ENCODE measurements around the gene KLHL36. TPM values are rescaled to one million over a fixed set of nuclear protein-coding genes. Genes with fewer than 3 reads are reported as not detected.

Gene KLHL36
- total RNA-seq, 1 donor from 2014 or later = 39.3 TPM

DNA sequence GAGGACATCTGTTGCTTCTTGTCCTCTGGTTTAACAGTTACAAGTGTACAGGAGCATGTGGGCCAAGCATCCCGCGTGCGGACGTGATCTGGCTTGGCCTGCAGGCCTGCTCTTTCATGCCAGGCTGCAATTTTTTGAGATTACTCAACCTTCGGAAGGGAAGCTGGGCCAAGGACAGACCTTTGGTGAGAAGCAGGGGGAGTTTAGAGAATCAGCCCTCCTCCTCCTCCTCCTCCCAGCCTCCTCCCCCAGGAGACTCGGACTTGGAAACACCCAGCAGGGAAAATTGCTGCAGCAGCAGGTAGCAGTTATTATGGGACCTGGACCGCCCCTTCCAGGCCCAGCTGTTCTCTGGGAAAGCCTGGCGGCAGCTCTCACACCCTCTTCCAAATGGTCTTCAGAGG is 5.1 kb upstream of the KLHL36 start:
- Histone ChIP-seq H3K36me3 (no peaks in the 10 kb centered on the region), H3K9me3 (no peaks in the 10 kb centered on the region), H3K4me1 (peaks cover 33% of the 10 kb centered on the region), H3K27me3 (no peaks in the 10 kb centered on the region), H3K27ac (peak overlapping the region; percentile 40), H3K4me3 (no peak overlapping the region)
- intact Hi-C loops (cut with DNase I) = no loop called here
- TF ChIP-seq POLR2AphosphoS5 (IDR thresholded peaks at IDR 0.05; ENCODE audit: insufficient read depth in 1 of 2, low read depth in 1 of 2) (peak; percentile 72 to 77), POLR2A (IDR thresholded peaks at IDR 0.05) (no peak)
- TF ChIP-seq, protein P1, sequence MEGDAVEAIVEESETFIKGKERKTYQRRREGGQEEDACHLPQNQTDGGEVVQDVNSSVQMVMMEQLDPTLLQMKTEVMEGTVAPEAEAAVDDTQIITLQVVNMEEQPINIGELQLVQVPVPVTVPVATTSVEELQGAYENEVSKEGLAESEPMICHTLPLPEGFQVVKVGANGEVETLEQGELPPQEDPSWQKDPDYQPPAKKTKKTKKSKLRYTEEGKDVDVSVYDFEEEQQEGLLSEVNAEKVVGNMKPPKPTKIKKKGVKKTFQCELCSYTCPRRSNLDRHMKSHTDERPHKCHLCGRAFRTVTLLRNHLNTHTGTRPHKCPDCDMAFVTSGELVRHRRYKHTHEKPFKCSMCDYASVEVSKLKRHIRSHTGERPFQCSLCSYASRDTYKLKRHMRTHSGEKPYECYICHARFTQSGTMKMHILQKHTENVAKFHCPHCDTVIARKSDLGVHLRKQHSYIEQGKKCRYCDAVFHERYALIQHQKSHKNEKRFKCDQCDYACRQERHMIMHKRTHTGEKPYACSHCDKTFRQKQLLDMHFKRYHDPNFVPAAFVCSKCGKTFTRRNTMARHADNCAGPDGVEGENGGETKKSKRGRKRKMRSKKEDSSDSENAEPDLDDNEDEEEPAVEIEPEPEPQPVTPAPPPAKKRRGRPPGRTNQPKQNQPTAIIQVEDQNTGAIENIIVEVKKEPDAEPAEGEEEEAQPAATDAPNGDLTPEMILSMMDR (IDR thresholded peaks at IDR 0.05) = no peak
- DNase-seq (ENCODE audit: extremely low spot score in 2 of 2) = peak in 1 of 2 donors; percentile 95

DNA sequence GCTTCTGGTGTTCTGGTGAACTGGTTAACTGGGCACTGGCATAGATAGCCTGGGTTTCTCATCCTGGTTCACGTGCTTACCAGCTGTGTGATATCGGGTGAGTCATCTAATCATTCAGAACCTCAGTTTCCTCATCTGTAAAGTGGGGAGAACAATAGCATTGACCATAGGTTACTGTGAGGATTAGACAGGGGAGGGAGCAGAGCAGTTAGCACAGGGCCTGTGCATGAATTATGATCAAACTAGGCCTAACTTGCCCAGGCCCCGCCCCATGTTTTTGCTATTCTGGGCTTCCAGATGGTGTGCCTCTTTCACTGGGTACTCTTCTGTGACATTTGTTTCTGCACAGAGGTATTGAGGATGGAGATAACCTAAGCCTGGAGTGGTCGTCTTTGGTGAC is 4.6 kb upstream of the KLHL36 start:
- DNase-seq (ENCODE audit: extremely low spot score in 2 of 2) = no peak
- H3K27me3 ChIP-seq = no peaks in the 10 kb centered on the region
- intact Hi-C loops (cut with DNase I) = no loop called here
- TF ChIP-seq POLR2AphosphoS5 (IDR thresholded peaks at IDR 0.05; ENCODE audit: insufficient read depth in 1 of 2, low read depth in 1 of 2) (no peak), POLR2A (IDR thresholded peaks at IDR 0.05) (no peak)
- TF ChIP-seq, protein P1 (IDR thresholded peaks at IDR 0.05) = no peak
- peaks cover 33% of the 10 kb centered on the region for H3K4me1 ChIP-seq
- peak overlapping the region; percentile 40 for H3K27ac ChIP-seq
- H3K36me3 ChIP-seq = no peaks in the 10 kb centered on the region
- H3K4me3 ChIP-seq = no peak overlapping the region
- no peaks in the 10 kb centered on the region for H3K9me3 ChIP-seq

DNA sequence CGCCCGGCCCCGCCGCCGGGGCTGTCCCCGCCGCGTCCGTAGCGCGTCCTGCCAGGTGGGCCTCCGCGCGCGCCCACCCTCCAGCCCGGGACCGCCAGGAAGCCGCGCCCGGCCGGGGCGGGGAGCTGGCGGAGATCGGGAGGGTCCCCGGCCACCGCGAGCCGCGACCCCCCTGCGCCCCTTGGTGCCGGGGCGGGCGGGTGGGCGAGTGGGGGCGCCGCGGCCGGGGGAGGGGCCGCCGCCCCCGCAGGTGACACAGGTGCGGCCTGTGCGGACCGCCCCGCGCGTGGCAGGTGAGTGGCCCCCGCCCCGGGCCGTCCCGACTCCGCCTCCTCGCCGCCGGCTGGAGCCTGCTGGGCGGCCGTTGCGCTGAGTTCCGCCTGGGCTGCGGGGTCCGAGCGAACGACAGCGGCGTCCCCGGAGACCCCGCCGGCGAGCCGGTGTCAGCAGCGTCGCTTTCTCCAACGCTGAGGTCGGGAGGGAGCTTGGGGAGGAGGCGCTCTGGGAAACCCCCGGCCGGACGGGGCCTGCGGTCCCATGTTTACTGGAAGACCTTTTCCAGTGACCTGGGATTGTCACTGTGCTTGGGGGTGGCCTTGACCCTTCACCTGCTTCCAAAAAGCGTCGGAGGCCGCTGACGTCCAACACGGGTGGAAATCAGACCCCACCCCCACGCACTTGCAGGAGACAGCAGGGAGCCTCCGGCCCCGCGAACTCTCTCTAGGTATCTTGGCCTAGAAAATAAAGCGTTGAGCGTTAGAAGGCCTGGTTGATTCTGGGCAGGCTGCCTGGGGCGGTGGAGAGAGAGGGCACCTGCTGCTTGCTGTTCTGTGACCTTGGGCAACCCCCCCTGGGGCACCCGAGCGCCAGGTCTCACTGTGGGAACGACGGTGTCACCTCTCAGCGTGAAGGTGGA is 542 bp downstream of the KLHL36 start:
- H3K4me3 ChIP-seq = peak overlapping the region; percentile 84 to 98
- intact Hi-C loops (cut with DNase I) = no loop called here
- H3K36me3 ChIP-seq = peaks cover 0 to 21% of the 10 kb centered on the region in 2 donors
- peaks cover 28% of the 10 kb centered on the region for H3K4me1 ChIP-seq
- no peaks in the 10 kb centered on the region for H3K27me3 ChIP-seq
- peak overlapping the region; percentile 86 for H3K27ac ChIP-seq
- TF ChIP-seq, protein P1 (IDR thresholded peaks at IDR 0.05) = no peak
- peak in 1 of 2 donors; percentile 46 for TF ChIP-seq POLR2AphosphoS5 (IDR thresholded peaks at IDR 0.05; ENCODE audit: insufficient read depth in 1 of 2, low read depth in 1 of 2)
- H3K9me3 ChIP-seq = no peaks in the 10 kb centered on the region
- no peak for DNase-seq (ENCODE audit: extremely low spot score in 2 of 2)

DNA sequence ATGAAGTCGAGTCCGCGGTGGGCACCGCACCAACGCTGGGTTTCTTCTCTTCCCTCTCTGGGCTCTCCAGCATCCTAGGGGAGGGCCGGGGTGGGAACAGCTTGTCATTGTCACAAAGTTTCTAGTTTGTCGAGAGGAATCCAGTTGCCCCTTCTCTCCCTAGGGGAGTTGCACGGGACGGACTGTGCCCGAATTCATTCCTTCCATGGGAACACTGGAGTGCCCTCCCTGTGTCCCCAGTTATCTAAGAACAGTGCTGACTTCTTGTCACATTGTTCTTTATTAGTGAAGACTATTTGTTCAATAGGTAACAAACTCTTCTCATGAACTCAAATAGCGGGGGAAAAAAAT is 1.2 kb downstream of the KLHL36 start:
- Histone ChIP-seq H3K9me3 (no peaks in the 10 kb centered on the region), H3K27ac (peak overlapping the region; percentile 86), H3K4me3 (peak overlapping the region; percentile 84 to 98), H3K27me3 (no peaks in the 10 kb centered on the region), H3K4me1 (peaks cover 28% of the 10 kb centered on the region), H3K36me3 (peaks cover 0 to 21% of the 10 kb centered on the region in 2 donors)
- no peak for DNase-seq (ENCODE audit: extremely low spot score in 2 of 2)
- intact Hi-C loops (cut with DNase I) = no loop called here
- TF ChIP-seq, protein P1 (IDR thresholded peaks at IDR 0.05) = no peak
- TF ChIP-seq POLR2A (IDR thresholded peaks at IDR 0.05) = no peak
- TF ChIP-seq POLR2AphosphoS5 (IDR thresholded peaks at IDR 0.05; ENCODE audit: insufficient read depth in 1 of 2, low read depth in 1 of 2) = no peak

All from vagina (tissue), 2 donors.